Measurements from ENCODE around the gene PTGES.

The PTGES gene

DNA sequence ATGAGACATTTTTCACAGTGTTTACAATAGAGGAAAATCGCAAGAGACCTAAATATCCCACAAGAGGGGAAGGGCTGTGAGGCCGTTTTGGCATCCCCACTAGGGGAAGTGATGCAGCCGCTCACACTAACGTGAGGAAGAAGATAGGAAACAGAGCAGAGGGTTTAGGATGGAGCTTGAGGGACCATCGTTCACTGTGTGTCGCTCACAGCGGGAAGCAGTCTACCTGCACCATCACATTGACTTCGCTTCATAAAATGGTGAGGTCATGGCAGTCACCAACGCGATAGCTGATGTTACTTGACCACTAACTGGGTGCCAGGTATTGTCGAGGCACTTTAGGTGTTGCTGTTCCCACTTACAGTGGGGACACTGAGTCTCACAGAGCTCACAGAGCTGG lies 51.8 kb downstream of the PTGES start:
- TF ChIP-seq POU2F2 (IDR thresholded peaks at IDR 0.05; ENCODE audit: low read depth, low read length) (no peak), SPI1 (IDR thresholded peaks at IDR 0.05; ENCODE audit: low read depth, low read length) (no peak), POLR2A (IDR thresholded peaks at IDR 0.05; ENCODE audit: low read depth, low read length) (no peak), TAF1 (IDR thresholded peaks at IDR 0.05; ENCODE audit: low read depth, low read length) (no peak), POLR2AphosphoS5 (IDR thresholded peaks at IDR 0.05; ENCODE audit: low read depth, low read length) (no peak), PAX5 (IDR thresholded peaks at IDR 0.05; ENCODE audit: insufficient read depth, low read length, severe bottlenecking) (no peak)
- no peak for FAIRE-seq

DNA sequence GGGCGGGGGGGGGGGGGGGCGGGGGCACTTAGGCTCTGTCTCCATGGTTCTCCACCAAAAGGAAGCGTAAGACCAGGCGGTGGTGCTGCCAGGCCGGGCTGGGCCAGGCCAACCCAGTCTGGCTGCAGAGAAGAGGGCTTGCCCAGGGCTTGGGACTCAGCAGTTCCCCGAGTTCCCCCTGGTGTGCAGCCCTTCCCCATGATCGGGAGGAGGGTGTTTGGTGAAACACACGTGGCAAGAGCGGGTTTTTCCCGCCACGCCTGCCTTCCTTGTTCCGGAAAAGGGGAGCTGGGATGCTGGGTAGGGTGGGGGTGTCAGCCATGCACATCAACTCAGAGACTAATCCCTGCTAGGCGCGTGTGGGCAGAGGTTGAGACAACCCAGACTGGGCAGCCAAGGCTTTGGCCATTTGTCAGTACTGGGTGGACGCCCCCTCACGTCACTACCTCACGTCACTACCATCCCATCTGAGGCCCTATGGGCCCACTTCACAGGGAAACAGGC lies 54.5 kb downstream of the PTGES start:
- TF ChIP-seq TAF1 (IDR thresholded peaks at IDR 0.05; ENCODE audit: low read depth, low read length) (no peak), PAX5 (IDR thresholded peaks at IDR 0.05; ENCODE audit: insufficient read depth, low read length, severe bottlenecking) (no peak), POLR2A (IDR thresholded peaks at IDR 0.05; ENCODE audit: low read depth, low read length) (no peak), SPI1 (IDR thresholded peaks at IDR 0.05; ENCODE audit: low read depth, low read length) (no peak)
- FAIRE-seq: no peak
- DNase-seq (ENCODE audit: insufficient read length, low spot score): no peak

More for the DNA sequence above, 51.8 kb downstream of the PTGES start:
- no peak for DNase-seq (ENCODE audit: insufficient read length, low spot score)

DNA sequence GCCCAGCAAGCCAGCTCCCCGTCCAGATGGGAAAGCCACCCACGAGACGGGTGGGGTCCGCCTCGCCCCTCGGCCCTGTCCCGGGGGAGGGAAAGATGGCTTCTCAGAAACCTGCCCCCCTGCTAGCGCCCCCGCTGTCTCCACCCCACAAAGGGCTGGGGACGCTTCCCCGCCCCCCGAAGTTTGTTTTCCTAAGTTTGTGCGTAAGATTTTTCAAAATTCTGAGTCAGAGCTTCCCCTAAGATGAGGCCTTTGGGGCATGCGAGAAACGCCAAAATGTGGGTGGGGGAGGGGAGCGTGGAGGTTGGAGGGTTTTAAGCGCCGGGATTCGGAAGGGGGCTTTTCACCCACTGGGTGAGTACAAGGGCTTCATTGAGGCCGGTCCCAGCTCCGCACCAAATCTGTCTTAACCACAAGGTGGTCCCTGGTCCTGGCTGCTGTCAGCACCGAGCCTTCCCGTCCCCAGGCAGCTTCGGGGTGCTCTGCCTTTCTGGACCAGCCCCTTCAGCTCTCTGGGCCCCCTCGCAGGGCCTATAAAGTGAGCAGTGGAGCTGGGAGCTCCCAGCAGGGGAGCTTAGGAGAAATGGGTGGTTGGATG lies 55.1 kb downstream of the PTGES start:
- no peak for TF ChIP-seq POU2F2 (IDR thresholded peaks at IDR 0.05; ENCODE audit: low read depth, low read length)
- no peak for TF ChIP-seq POLR2A (IDR thresholded peaks at IDR 0.05; ENCODE audit: low read depth, low read length)
- no peak for TF ChIP-seq POLR2AphosphoS5 (IDR thresholded peaks at IDR 0.05; ENCODE audit: low read depth, low read length)
- TF ChIP-seq TAF1 (IDR thresholded peaks at IDR 0.05; ENCODE audit: low read depth, low read length): no peak
- no peak for TF ChIP-seq PAX5 (IDR thresholded peaks at IDR 0.05; ENCODE audit: insufficient read depth, low read length, severe bottlenecking)
- TF ChIP-seq SPI1 (IDR thresholded peaks at IDR 0.05; ENCODE audit: low read depth, low read length): no peak
- no peak for FAIRE-seq
- no peak for DNase-seq (ENCODE audit: insufficient read length, low spot score)

DNA sequence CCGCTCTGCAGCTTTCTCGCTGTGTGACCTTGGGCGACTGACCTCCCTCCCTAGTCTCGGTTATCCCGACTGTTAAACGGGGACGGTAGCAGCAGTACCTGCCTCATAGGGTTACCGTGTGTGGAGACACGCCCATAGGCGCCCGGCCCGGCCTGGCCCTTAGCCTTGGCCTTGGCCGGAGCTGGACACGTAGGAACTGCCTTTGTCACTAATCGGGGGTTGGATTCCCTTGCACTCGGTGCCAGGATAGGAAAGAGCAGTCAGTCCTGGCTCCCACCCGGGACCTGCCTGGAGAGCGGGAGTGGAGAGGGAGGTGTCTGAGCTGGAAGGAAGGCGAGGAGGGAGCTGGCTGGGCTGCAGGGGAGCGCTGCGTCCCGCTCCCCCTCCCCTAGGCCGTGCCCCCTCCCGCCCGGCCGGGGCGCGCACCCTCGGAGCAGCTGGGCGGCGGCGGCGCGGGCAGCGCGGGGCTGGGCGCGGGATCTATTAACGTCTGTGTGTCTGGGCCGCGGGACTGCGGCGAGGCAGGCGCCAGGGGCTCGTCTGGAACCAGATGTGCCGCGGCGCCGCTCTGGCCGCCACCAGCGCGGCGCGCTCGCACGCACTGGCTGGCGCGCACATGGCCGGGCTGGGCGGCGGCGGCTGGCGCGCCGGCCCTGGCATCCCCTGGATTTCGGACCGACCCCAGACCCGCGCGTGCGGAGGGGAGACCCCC lies 55.7 kb downstream of the PTGES start:
- TF ChIP-seq POLR2A (IDR thresholded peaks at IDR 0.05; ENCODE audit: low read depth, low read length): no peak
- TF ChIP-seq POLR2AphosphoS5 (IDR thresholded peaks at IDR 0.05; ENCODE audit: low read depth, low read length): no peak
- no peak for TF ChIP-seq SPI1 (IDR thresholded peaks at IDR 0.05; ENCODE audit: low read depth, low read length)
- TF ChIP-seq POU2F2 (IDR thresholded peaks at IDR 0.05; ENCODE audit: low read depth, low read length): no peak
- TF ChIP-seq TAF1 (IDR thresholded peaks at IDR 0.05; ENCODE audit: low read depth, low read length): no peak
- no peak for TF ChIP-seq PAX5 (IDR thresholded peaks at IDR 0.05; ENCODE audit: insufficient read depth, low read length, severe bottlenecking)
- no peak for FAIRE-seq
- DNase-seq (ENCODE audit: insufficient read length, low spot score): no peak

DNA sequence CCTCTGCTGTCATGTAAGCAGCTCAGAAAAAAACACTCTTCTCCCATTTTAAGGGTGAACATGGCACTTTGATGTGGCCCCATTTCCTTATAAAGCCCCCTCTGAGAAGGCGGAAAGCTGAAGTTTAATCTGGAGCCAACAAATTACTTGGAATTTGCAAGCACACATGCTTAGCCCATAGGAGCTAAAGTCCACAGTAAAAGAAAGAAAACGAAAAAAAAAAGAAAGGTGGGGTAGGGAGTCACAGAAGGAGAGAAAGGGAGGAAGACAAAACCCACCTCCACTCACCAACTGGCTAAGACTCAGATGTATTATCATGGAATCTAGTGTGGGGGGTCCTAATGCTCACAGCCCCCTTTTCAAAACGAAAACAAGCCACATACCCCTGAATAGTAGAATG lies 57.0 kb downstream of the PTGES start:
- TF ChIP-seq SPI1 (IDR thresholded peaks at IDR 0.05; ENCODE audit: low read depth, low read length) (no peak), POLR2AphosphoS5 (IDR thresholded peaks at IDR 0.05; ENCODE audit: low read depth, low read length) (no peak), PAX5 (IDR thresholded peaks at IDR 0.05; ENCODE audit: insufficient read depth, low read length, severe bottlenecking) (no peak), TAF1 (IDR thresholded peaks at IDR 0.05; ENCODE audit: low read depth, low read length) (no peak), POLR2A (IDR thresholded peaks at IDR 0.05; ENCODE audit: low read depth, low read length) (no peak), POU2F2 (IDR thresholded peaks at IDR 0.05; ENCODE audit: low read depth, low read length) (no peak)
- FAIRE-seq: no peak
- no peak for DNase-seq (ENCODE audit: insufficient read length, low spot score)

DNA sequence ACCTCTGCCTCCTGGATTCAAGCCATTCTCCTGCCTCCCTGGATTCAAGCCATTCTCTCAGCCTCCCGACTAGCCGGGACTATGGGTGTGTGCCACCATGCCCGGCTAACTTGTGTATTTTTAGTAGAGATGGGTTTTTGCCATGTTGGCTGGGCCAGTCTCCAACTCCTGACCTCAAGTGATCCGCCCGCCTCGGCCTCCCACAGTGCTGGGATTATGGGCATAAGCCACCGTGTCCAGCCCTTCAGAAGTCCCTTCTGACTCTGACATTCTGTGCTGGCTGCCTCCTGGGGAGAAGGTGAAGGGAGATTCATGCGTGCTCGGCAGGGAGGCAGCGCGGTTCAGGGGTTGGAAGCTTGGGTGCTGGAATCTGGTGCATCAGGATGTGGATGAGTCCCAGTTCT lies 58.6 kb downstream of the PTGES start:
- no peak for FAIRE-seq

DNA sequence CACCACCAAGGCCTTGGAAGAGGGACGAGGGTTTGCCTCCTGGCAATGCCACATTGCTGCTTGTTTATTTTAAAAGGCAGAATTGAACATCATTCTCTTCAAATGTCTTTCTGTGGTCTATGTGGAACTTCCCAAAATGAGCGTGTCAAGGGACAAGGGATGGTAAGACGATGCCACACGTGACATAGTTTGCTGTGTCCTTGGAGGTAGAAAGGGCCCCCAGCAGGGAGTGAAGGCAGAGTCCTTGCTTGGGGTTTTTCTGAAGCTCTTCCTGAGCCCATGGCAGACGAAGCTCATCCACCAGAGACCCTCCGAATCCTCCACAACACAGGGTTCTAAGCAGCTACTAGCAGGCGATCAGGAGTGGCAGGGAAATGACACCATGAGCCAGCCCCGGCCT lies 59.1 kb downstream of the PTGES start:
- TF ChIP-seq POLR2A (IDR thresholded peaks at IDR 0.05; ENCODE audit: low read depth, low read length) (no peak), PAX5 (IDR thresholded peaks at IDR 0.05; ENCODE audit: insufficient read depth, low read length, severe bottlenecking) (no peak), TAF1 (IDR thresholded peaks at IDR 0.05; ENCODE audit: low read depth, low read length) (no peak), SPI1 (IDR thresholded peaks at IDR 0.05; ENCODE audit: low read depth, low read length) (no peak), POLR2AphosphoS5 (IDR thresholded peaks at IDR 0.05; ENCODE audit: low read depth, low read length) (no peak), POU2F2 (IDR thresholded peaks at IDR 0.05; ENCODE audit: low read depth, low read length) (no peak)
- DNase-seq (ENCODE audit: insufficient read length, low spot score): no peak
- FAIRE-seq: no peak

More for the DNA sequence above, 58.6 kb downstream of the PTGES start:
- TF ChIP-seq POLR2A (IDR thresholded peaks at IDR 0.05; ENCODE audit: low read depth, low read length): no peak
- no peak for DNase-seq (ENCODE audit: insufficient read length, low spot score)

DNA sequence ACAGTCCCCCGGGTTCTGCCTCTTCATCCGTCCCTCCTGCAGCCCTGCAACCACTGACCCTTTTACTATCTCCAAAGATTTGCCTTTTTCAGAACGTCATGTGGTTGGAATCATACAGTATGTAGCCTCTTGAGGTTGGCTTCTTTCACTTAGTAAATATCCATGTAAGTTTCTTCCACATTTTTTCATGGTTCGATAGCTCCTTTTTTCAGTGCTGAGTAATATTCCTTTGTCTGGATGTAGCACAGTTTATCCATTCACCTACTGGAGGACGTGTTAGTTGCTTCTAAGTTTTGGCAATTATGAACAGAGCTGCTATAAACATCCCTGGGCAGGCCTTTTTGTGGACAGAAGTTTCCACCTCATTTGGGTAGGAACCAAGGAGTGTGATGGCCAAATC lies 60.3 kb downstream of the PTGES start:
- DNase-seq (ENCODE audit: insufficient read length, low spot score): no peak
- FAIRE-seq: no peak
- TF ChIP-seq SPI1 (IDR thresholded peaks at IDR 0.05; ENCODE audit: low read depth, low read length) (no peak), POLR2AphosphoS5 (IDR thresholded peaks at IDR 0.05; ENCODE audit: low read depth, low read length) (no peak), POU2F2 (IDR thresholded peaks at IDR 0.05; ENCODE audit: low read depth, low read length) (no peak), POLR2A (IDR thresholded peaks at IDR 0.05; ENCODE audit: low read depth, low read length) (no peak), TAF1 (IDR thresholded peaks at IDR 0.05; ENCODE audit: low read depth, low read length) (no peak), PAX5 (IDR thresholded peaks at IDR 0.05; ENCODE audit: insufficient read depth, low read length, severe bottlenecking) (no peak)

Data from GM12891 (cell line).